ENCODE data around the gene FOXP1. TPM values are rescaled to one million over a fixed set of nuclear protein-coding genes. Genes with fewer than 3 reads are reported as not detected.
A peak's percentile ranks its signal among the peaks of the same experiment; 100 is the strongest.

The FOXP1 gene
- total RNA-seq, 4 donors from 2014 or later: 13.2 to 46.6 (median 29.2) TPM

DNA sequence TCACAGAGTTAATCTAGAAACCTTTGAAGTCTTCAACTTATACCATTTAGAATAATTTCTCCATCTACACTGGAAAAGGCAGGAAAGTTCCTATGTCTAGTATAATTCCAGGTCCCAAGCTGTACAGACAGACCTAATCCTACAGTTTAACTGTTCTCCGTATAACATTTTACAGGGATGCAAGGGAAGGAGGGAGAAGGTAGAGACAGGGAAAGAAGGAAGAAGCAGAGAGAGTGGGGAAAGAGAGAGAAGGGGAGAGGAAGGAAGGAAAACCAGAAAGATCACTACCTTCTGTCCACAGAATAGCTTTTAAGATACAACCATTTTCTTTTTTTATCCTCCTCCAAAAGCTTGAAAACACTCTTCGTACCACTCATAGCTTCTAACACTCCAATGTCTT is 185.8 kb downstream of the FOXP1 start:
- Histone ChIP-seq H3K27ac (no peak overlapping the region), H3K4me3 (no peak overlapping the region), H3K36me3 (no peaks in the 10 kb centered on the region), H3K27me3 (no peaks in the 10 kb centered on the region), H3K4me1 (peaks cover 5 to 7% of the 10 kb centered on the region in 2 donors), H3K9me3 (no peaks in the 10 kb centered on the region)
- intact Hi-C loops (cut with DNase I; ENCODE audit: low total_unique reads): loop anchor here (10.0 kb wide), 2 partner anchors 333 to 393 kb away; no protein-coding TSS in a partner anchor
- TF ChIP-seq POLR2A (IDR thresholded peaks at IDR 0.05): no peak
- TF ChIP-seq, protein P1, sequence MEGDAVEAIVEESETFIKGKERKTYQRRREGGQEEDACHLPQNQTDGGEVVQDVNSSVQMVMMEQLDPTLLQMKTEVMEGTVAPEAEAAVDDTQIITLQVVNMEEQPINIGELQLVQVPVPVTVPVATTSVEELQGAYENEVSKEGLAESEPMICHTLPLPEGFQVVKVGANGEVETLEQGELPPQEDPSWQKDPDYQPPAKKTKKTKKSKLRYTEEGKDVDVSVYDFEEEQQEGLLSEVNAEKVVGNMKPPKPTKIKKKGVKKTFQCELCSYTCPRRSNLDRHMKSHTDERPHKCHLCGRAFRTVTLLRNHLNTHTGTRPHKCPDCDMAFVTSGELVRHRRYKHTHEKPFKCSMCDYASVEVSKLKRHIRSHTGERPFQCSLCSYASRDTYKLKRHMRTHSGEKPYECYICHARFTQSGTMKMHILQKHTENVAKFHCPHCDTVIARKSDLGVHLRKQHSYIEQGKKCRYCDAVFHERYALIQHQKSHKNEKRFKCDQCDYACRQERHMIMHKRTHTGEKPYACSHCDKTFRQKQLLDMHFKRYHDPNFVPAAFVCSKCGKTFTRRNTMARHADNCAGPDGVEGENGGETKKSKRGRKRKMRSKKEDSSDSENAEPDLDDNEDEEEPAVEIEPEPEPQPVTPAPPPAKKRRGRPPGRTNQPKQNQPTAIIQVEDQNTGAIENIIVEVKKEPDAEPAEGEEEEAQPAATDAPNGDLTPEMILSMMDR (IDR thresholded peaks at IDR 0.05 in 4 of 5, conservative IDR thresholded peaks at IDR 0.05 in 1 of 5): no peak
- no peak for DNase-seq
- ATAC-seq: no peak
- in situ Hi-C loops (cut with MboI; ENCODE audit: low sequenced_read_pairs in 4 of 4): no loop called here

DNA sequence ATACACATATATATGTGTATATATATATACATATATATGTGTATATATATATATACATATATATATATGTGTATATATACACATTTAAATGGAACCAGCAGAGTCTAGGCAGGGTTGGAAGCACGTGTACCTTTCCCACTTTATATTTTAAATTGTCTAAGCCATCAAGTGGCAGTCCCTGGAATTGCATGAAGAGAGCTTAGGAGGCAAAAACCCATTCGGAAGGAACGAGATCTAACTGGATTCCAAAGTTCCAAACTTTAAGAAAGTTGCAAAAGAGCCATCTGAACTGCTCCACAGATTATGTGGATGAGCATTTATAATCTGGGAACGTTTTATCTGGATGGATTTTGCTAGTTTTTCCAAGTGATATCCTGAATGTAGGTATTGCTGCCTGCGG is 186.5 kb downstream of the FOXP1 start:
- in situ Hi-C loops (cut with MboI; ENCODE audit: low sequenced_read_pairs in 4 of 4): no loop called here
- ATAC-seq (peak in 1 of 2 donors; percentile 55), DNase-seq (no peak)
- Histone ChIP-seq H3K4me3 (no peak overlapping the region), H3K36me3 (no peaks in the 10 kb centered on the region), H3K9me3 (no peaks in the 10 kb centered on the region), H3K4me1 (peaks cover 5 to 7% of the 10 kb centered on the region in 2 donors), H3K27me3 (no peaks in the 10 kb centered on the region), H3K27ac (no peak overlapping the region)
- intact Hi-C loops (cut with DNase I; ENCODE audit: low total_unique reads): loop anchor here (10.0 kb wide), 2 partner anchors 332 to 392 kb away; no protein-coding TSS in a partner anchor
- TF ChIP-seq, protein P1 (IDR thresholded peaks at IDR 0.05 in 4 of 5, conservative IDR thresholded peaks at IDR 0.05 in 1 of 5): peak in 4 of 5 experiments; percentile 11 to 66 (median 50)
- TF ChIP-seq POLR2A (IDR thresholded peaks at IDR 0.05): no peak

- DNase-seq (no peak), ATAC-seq (peak in 1 of 2 donors; percentile 27)
- H3K4me1 ChIP-seq: peaks cover 5 to 7% of the 10 kb centered on the region in 2 donors
- no peaks in the 10 kb centered on the region for H3K27me3 ChIP-seq
- no peaks in the 10 kb centered on the region for H3K36me3 ChIP-seq
- intact Hi-C loops (cut with DNase I; ENCODE audit: low total_unique reads) (loop anchor here (10.0 kb wide), 2 partner anchors 331 to 391 kb away; no protein-coding TSS in a partner anchor), in situ Hi-C loops (cut with MboI; ENCODE audit: low sequenced_read_pairs in 4 of 4) (no loop called here)
- H3K27ac ChIP-seq: no peak overlapping the region
- H3K4me3 ChIP-seq: no peak overlapping the region
- no peaks in the 10 kb centered on the region for H3K9me3 ChIP-seq
- TF ChIP-seq, protein P1 (IDR thresholded peaks at IDR 0.05 in 4 of 5, conservative IDR thresholded peaks at IDR 0.05 in 1 of 5): no peak
- TF ChIP-seq POLR2A (IDR thresholded peaks at IDR 0.05): no peak
Observed at GRCh38 chr3:71395927-71396695, 187.4 kb downstream of the FOXP1 start.

GRCh38 chr3:71395470-71395869 is 188.1 kb downstream of the FOXP1 start:
- no peak overlapping the region for H3K4me3 ChIP-seq
- in situ Hi-C loops (cut with MboI; ENCODE audit: low sequenced_read_pairs in 4 of 4) (no loop called here), intact Hi-C loops (cut with DNase I; ENCODE audit: low total_unique reads) (loop anchor here (10.0 kb wide), 2 partner anchors 331 to 391 kb away; no protein-coding TSS in a partner anchor)
- DNase-seq (no peak), ATAC-seq (no peak)
- TF ChIP-seq, protein P1 (IDR thresholded peaks at IDR 0.05 in 4 of 5, conservative IDR thresholded peaks at IDR 0.05 in 1 of 5): no peak
- TF ChIP-seq POLR2A (IDR thresholded peaks at IDR 0.05): no peak
- H3K4me1 ChIP-seq: peaks cover 8% of the 10 kb centered on the region in 2 donors
- no peaks in the 10 kb centered on the region for H3K9me3 ChIP-seq
- no peaks in the 10 kb centered on the region for H3K27me3 ChIP-seq
- H3K36me3 ChIP-seq: no peaks in the 10 kb centered on the region
- H3K27ac ChIP-seq: no peak overlapping the region
